ENCODE data around the gene FBXW11. TPM values are rescaled to one million over a fixed set of nuclear protein-coding genes. Genes with fewer than 3 reads are reported as not detected.
"Not testable (repeated sequence)": the region's sequence is repeated elsewhere in the genome, so short reads cannot be mapped to it uniquely, and the experiment has no call there.

FBXW11 gene
- total RNA-seq, 1 experiment from 2014 or later, result 46.3 TPM

DNA sequence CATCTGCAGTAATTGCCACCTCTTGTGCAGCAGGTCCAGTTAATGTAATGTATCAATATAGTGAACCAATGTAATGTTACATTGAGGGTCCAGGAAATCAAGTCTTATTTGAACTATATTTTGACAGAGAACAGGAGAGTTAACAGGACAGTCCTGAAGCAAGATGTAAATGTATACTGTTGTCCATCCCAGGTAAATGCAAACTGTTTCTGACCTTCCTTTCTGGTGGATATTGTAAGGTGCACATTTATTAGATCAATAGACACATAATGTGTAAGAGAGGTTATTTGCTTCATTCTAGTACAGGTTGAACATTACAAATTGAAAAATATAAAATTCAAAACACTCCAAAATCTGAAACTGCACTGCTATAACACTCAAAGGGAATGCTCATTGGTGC lies 23.4 kb upstream of the FBXW11 start:
- CTCF ChIA-PET, result no interaction called here

GRCh38 chr5:172028167-172028566 lies 21.7 kb upstream of the FBXW11 start:
- DNase-seq, result no peak
- Histone ChIP-seq H3K4me1 (no peaks in the 10 kb centered on the region), H3K36me3 (ENCODE audit: control insufficient read depth, insufficient read depth, low read length) (no peaks in the 10 kb centered on the region), H3K27me3 (replicated peaks; ENCODE audit: control insufficient read depth, insufficient read depth, low read length) (no peaks in the 10 kb centered on the region), H3K4me3 (ENCODE audit: low read depth, low read length) (no peak overlapping the region), H3K9me3 (peaks cover 13% of the 10 kb centered on the region)
- H3K9me3 Mint-ChIP-seq (ENCODE audit: unreplicated experiment), result peaks cover 25% of the 10 kb centered on the region
- no peak overlapping the region for H3K4me3 Mint-ChIP-seq (ENCODE audit: unreplicated experiment)
- H3K4me1 Mint-ChIP-seq (ENCODE audit: low read depth, unreplicated experiment), result no peaks in the 10 kb centered on the region
- TF ChIP-seq, protein P1, sequence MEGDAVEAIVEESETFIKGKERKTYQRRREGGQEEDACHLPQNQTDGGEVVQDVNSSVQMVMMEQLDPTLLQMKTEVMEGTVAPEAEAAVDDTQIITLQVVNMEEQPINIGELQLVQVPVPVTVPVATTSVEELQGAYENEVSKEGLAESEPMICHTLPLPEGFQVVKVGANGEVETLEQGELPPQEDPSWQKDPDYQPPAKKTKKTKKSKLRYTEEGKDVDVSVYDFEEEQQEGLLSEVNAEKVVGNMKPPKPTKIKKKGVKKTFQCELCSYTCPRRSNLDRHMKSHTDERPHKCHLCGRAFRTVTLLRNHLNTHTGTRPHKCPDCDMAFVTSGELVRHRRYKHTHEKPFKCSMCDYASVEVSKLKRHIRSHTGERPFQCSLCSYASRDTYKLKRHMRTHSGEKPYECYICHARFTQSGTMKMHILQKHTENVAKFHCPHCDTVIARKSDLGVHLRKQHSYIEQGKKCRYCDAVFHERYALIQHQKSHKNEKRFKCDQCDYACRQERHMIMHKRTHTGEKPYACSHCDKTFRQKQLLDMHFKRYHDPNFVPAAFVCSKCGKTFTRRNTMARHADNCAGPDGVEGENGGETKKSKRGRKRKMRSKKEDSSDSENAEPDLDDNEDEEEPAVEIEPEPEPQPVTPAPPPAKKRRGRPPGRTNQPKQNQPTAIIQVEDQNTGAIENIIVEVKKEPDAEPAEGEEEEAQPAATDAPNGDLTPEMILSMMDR (IDR thresholded peaks at IDR 0.05; ENCODE audit: insufficient read depth in 1 of 2, low read depth in 1 of 2, low read length in 1 of 2, severe bottlenecking in 1 of 2, unreplicated experiment in 1 of 2), result no peak
- BruUV-seq (replicated peaks), result no TSS peak
- no peaks in the 10 kb centered on the region for H3K27me3 Mint-ChIP-seq (ENCODE audit: insufficient read depth, unreplicated experiment)
- no peak overlapping the region for H3K27ac Mint-ChIP-seq (ENCODE audit: unreplicated experiment)
- ChIA-PET CTCF (interaction anchor here (0.9 to 1.0 kb wide), 2 partner anchors 22 to 116 kb away, joined by 3 to 5 read pairs; partner anchors contain the start of gene FBXW11), POLR2A (no interaction called here)
- no peaks in the 10 kb centered on the region for H3K36me3 Mint-ChIP-seq (ENCODE audit: insufficient read depth, unreplicated experiment)
- intact Hi-C loops (cut with micrococcal nuclease; ENCODE audit: unreplicated experiment), result no loop called here

More for the DNA sequence above, 23.4 kb upstream of the FBXW11 start:
- Histone ChIP-seq H3K4me3 (ENCODE audit: low read depth, low read length) (no peak overlapping the region), H3K4me1 (no peaks in the 10 kb centered on the region), H3K36me3 (ENCODE audit: control insufficient read depth, insufficient read depth, low read length) (no peaks in the 10 kb centered on the region), H3K9me3 (peaks cover 13% of the 10 kb centered on the region), H3K27me3 (replicated peaks; ENCODE audit: control insufficient read depth, insufficient read depth, low read length) (no peaks in the 10 kb centered on the region)
- peaks cover 25% of the 10 kb centered on the region for H3K9me3 Mint-ChIP-seq (ENCODE audit: unreplicated experiment)
- TF ChIP-seq, protein P1 (IDR thresholded peaks at IDR 0.05; ENCODE audit: insufficient read depth in 1 of 2, low read depth in 1 of 2, low read length in 1 of 2, severe bottlenecking in 1 of 2, unreplicated experiment in 1 of 2), result no peak
- H3K27ac Mint-ChIP-seq (ENCODE audit: unreplicated experiment), result no peak overlapping the region
- H3K4me1 Mint-ChIP-seq (ENCODE audit: low read depth, unreplicated experiment), result no peaks in the 10 kb centered on the region
- no peaks in the 10 kb centered on the region for H3K27me3 Mint-ChIP-seq (ENCODE audit: insufficient read depth, unreplicated experiment)
- intact Hi-C loops (cut with micrococcal nuclease; ENCODE audit: unreplicated experiment), result no loop called here
- BruUV-seq (replicated peaks), result no TSS peak
- DNase-seq, result no peak
- POLR2A ChIA-PET, result no interaction called here
- no peak overlapping the region for H3K4me3 Mint-ChIP-seq (ENCODE audit: unreplicated experiment)
- no peaks in the 10 kb centered on the region for H3K36me3 Mint-ChIP-seq (ENCODE audit: insufficient read depth, unreplicated experiment)

- H3K27me3 ChIP-seq (replicated peaks; ENCODE audit: control insufficient read depth, insufficient read depth, low read length); H3K9me3 Mint-ChIP-seq (ENCODE audit: unreplicated experiment); BruUV-seq (replicated peaks); H3K4me1 Mint-ChIP-seq (ENCODE audit: low read depth, unreplicated experiment); H3K4me3 ChIP-seq (ENCODE audit: low read depth, low read length); H3K36me3 ChIP-seq (ENCODE audit: control insufficient read depth, insufficient read depth, low read length); H3K36me3 Mint-ChIP-seq (ENCODE audit: insufficient read depth, unreplicated experiment); POLR2A ChIA-PET; H3K27me3 Mint-ChIP-seq (ENCODE audit: insufficient read depth, unreplicated experiment); DNase-seq; H3K4me1 ChIP-seq; intact Hi-C loops (cut with micrococcal nuclease; ENCODE audit: unreplicated experiment); H3K9me3 ChIP-seq; H3K4me3 Mint-ChIP-seq (ENCODE audit: unreplicated experiment); H3K27ac Mint-ChIP-seq (ENCODE audit: unreplicated experiment): not testable (repeated sequence)
- CTCF ChIA-PET, result interaction anchor here (0.6 kb wide), 2 partner anchors 59 to 391 kb away, joined by 3 to 4 read pairs; no protein-coding TSS in a partner anchor
Observed at GRCh38 chr5:172020110-172020786, 13.8 kb upstream of the FBXW11 start.
